Stimulated activated effector memory CD8-positive, alpha-beta T cell treated with anti-CD3 and anti-CD28 coated beads, Interleukin-12 subunit alpha, Interleukin-12 subunit beta, amount 100 ng/mL, for 72 hours (primary cell): ENCODE measurements around the gene FGL2.
"Not testable (repeated sequence)": the region's sequence is repeated elsewhere in the genome, so short reads cannot be mapped to it uniquely, and the experiment has no call there.

Source experiments
- ATAC-seq: fragments of 150-1000 bp; cut with Tn5 transposase; 2 replicates; pipeline ENCODE4 v1.10.0; 2021
- DNase-seq, 2 donors: peaks; one replicate each; pipeline ENCODE4 v3.0.0; 2021 to 2022; ENCODE audit warnings: low spot score in 2 of 2
- H3K27ac Mint-ChIP-seq: one replicate; pipeline ENCODE4 v1.8.0; 2022; ENCODE audit warnings: mild to moderate bottlenecking, mixed read lengths
- H3K36me3 Mint-ChIP-seq: one replicate; pipeline ENCODE4 v1.8.0; 2022; ENCODE audit warnings: mild to moderate bottlenecking, mixed read lengths
- H3K4me1 Mint-ChIP-seq: one replicate; pipeline ENCODE4 v1.8.0; 2022; ENCODE audit warnings: mixed read lengths
- H3K4me3 Mint-ChIP-seq: one replicate; pipeline ENCODE4 v1.8.0; 2022; ENCODE audit warnings: mild to moderate bottlenecking, mixed read lengths
- H3K9me3 Mint-ChIP-seq: one replicate; pipeline ENCODE4 v1.8.0; 2022; ENCODE audit warnings: mixed read lengths

FGL2 gene

DNA sequence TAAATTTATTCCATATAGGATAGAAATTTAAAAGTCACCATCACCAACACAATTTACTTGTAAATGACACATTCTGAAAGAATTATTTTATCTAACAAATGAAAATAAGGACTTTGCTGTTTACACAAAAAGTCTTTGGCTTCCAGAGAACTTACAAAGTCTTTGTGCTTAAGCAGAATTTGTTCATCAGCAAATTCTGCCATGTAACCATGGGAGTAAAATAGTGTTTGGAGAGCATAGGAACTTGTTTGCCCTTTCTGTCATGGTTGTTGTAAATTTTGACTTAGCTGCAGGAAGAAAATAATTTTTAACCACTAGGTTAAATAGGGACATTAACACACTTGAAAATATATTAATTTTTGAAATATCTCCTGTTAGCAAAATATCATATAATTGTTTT lies 15.2 kb downstream of the FGL2 start:
- ATAC-seq: no peak
- DNase-seq: no peak
- no peak overlapping the region for H3K27ac Mint-ChIP-seq
- no peaks in the 10 kb centered on the region for H3K4me1 Mint-ChIP-seq
- no peaks in the 10 kb centered on the region for H3K36me3 Mint-ChIP-seq
- no peak overlapping the region for H3K4me3 Mint-ChIP-seq
- no peaks in the 10 kb centered on the region for H3K9me3 Mint-ChIP-seq

DNA sequence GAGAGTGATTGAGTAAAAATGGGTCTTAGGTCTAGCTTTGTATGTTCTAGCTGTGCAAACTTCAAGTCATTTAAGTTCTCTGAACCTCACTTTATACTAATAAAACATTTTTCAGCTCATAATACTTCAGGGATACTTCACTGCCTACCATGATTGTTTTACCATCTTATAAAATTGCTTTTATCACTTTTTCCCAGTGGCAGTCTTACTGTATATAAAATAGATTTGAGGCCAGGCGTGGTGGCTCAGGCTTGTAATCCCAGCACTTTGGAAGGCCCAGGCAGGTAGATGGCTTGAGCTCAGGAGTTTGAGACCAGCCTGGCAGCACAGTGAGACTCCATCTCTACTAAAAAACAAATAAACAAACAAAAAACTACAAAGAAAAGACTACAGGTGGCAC lies 17.4 kb downstream of the FGL2 start:
- Mint-ChIP-seq H3K4me1 (no peaks in the 10 kb centered on the region), H3K9me3 (no peaks in the 10 kb centered on the region), H3K27ac (no peak overlapping the region), H3K36me3 (no peaks in the 10 kb centered on the region), H3K4me3 (no peak overlapping the region)
- no peak for ATAC-seq
- DNase-seq: no peak

DNA sequence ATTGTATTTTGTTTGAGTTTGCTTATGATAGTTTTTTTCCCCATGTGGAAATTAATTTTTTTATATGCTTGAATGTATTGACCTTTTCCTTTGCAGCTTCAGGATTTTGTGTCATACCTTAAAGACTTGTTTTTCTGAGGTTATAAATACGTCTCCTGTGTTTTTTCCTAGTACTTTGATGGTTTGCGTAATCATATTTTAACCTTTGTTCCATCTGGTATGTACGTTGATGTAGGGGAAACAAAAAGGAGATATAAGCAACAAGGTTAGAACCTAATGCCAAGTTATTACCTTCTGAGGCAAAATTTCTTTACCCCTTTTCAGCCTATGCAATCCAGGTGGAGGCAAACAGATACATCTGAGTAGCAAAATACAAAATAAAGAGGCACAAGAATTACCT lies 17.9 kb downstream of the FGL2 start:
- H3K9me3 Mint-ChIP-seq: no peaks in the 10 kb centered on the region
- DNase-seq: no peak
- no peaks in the 10 kb centered on the region for H3K4me1 Mint-ChIP-seq
- no peak overlapping the region for H3K27ac Mint-ChIP-seq
- H3K36me3 Mint-ChIP-seq: no peaks in the 10 kb centered on the region
- no peak for ATAC-seq
- no peak overlapping the region for H3K4me3 Mint-ChIP-seq

DNA sequence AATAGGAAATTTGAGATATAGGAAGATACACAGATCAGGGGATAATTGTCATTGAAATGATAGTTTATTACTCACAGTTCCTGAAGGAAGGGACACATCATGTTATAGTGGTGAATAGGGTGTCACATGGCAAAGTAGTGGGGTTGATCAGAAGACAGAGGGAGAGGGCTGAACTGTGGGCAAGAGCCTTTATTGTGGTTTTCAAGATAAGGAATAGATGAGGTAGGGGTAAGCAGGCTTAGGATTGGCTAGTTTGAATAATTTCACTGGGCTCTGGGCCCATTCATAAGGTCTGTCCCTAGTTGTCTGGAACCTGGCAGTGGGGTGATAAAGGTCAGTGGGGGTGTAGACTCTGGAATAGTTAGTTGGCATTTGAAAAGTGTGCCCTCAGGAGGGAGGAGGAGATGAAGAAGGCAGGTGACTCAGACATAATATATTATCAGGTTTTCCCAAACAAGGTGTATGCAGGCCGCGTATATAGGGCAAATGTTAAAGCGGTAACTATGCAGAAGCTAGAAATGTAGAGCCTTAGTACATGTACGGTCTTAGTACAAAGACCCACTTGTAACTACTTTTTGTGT lies 18.5 kb downstream of the FGL2 start:
- H3K36me3 Mint-ChIP-seq: no peaks in the 10 kb centered on the region
- ATAC-seq: no peak
- H3K4me3 Mint-ChIP-seq: no peak overlapping the region
- H3K4me1 Mint-ChIP-seq: no peaks in the 10 kb centered on the region
- H3K27ac Mint-ChIP-seq: no peak overlapping the region
- no peaks in the 10 kb centered on the region for H3K9me3 Mint-ChIP-seq
- DNase-seq: no peak

DNA sequence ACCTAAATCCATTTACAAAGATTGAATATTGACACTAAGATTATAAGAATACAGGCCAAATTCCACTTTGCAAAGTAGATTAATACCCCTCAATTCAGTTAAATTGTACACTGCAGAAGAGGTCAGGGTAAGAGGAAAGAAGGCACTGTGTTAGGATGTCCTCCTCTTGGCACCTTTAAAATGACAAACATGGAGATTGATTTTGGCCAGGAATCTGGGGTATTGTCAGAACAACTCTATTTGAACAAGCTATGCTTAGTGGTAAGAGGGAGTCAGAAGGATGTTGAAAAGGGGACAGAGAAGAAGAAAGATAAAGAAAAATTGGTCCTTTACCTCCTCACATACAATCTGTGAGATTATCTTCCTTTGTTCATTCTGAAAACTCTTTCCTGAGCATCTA lies 21.6 kb downstream of the FGL2 start:
- H3K4me3 Mint-ChIP-seq, H3K9me3 Mint-ChIP-seq, H3K36me3 Mint-ChIP-seq, ATAC-seq, H3K4me1 Mint-ChIP-seq, H3K27ac Mint-ChIP-seq, DNase-seq: not testable (repeated sequence)

DNA sequence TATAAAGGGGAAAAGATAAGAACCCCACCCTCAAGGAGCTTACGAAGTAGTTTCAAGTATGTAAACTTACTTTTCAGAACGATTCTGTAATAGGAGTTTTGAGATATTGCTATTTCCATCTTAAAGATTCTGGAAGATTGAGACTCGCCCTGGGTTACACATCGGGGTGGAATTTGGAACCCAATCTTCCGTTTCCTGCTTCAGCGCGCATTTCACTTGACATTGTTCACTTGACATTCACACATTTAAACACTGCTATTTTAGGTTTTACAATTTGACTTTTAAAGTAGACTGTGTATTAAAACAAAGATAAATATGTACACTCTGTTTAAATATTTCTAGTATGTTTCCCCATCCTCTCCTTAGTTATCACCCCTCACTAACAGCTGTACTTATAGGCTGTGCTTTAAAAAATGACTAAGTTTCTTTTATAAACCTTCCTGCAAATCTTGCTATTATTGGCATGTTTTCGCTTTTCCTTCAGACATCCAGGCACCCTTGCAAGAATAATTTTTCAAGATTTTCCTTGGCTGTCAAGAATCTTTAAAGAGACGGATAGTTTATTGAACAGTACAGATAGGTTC lies 22.2 kb downstream of the FGL2 start:
- DNase-seq, H3K36me3 Mint-ChIP-seq, ATAC-seq, H3K27ac Mint-ChIP-seq, H3K4me1 Mint-ChIP-seq, H3K9me3 Mint-ChIP-seq, H3K4me3 Mint-ChIP-seq: not testable (repeated sequence)

DNA sequence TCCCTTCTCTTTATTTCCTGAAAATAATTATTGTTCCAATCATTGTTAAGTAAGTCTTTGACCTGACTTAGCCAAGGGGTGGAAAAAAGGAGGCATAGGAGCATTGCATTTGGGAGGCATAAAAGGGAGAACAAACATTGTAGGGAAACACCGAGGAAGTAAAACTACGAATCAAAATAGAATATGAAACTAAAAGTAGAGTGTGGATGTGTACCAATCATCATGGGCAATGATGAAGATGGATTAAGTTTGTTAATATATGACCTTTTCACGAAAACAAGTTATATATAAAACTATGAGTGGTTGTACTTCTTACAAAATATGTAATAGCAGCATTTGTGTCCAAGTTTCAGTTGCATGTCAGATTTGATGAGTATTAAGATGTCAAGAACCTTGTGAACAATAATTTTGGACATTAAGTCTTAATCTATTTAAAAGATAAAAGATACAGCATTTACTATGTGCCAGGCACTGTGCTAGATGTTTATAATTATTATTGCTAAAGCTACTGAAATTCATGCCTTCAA lies 24.3 kb downstream of the FGL2 start:
- not testable (repeated sequence) for H3K4me1 Mint-ChIP-seq, H3K4me3 Mint-ChIP-seq, H3K27ac Mint-ChIP-seq, H3K9me3 Mint-ChIP-seq, ATAC-seq, DNase-seq, H3K36me3 Mint-ChIP-seq

DNA sequence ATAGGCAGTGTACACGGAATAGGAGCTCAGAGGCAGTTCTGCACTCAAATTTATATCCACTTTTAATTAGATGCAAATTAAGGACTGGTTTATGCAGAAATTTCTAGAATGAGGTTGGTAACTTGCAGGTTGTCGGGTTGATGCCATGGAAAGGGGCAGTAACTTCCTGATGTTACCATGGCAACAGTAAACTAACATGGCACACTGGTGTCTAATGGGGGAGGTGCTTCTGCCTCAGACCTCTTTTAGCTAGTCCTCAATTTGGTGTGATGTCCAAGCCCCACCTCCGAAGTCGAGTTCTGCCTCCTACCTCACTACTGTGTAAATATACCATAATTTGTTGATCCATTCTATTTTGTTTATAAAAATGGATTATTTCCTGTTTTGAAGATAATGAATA lies 25.2 kb downstream of the FGL2 start:
- H3K36me3 Mint-ChIP-seq, H3K27ac Mint-ChIP-seq, H3K4me1 Mint-ChIP-seq, H3K4me3 Mint-ChIP-seq, H3K9me3 Mint-ChIP-seq, ATAC-seq, DNase-seq: not testable (repeated sequence)

DNA sequence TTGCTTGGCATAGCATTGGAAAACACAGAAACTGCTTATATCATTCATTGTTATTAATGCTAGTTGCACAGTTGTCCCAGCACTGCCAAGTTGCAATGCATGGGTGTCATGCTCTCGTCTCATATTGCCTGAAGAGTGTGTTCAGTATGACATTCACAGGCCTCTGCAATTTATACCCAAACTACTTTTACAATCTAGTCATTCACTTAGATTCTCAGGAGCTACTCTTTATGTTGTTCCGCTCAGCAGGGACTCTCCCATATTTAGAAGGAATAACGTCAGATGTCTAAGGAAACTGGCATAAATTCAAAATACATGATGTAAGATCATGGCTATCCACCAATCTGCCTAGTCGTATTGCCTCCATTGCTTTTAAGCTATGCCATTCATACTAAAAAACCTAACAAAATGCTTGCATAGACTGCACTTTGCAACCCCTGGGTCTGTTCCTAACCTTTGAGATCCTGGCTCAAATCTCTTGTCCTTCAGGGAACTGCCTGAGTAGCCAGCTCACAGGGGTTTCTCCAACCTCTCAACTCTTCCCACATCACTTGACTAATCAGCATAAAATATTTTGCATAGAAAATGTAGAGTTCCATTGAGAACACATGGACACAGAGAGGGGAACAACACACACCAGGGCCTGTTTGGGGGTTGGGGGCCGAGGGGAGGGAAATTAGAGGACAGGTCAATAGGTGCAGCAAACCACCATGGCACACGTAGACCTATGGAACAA lies 27.0 kb downstream of the FGL2 start:
- ATAC-seq, DNase-seq, H3K4me1 Mint-ChIP-seq, H3K27ac Mint-ChIP-seq, H3K36me3 Mint-ChIP-seq, H3K9me3 Mint-ChIP-seq, H3K4me3 Mint-ChIP-seq: not testable (repeated sequence)

DNA sequence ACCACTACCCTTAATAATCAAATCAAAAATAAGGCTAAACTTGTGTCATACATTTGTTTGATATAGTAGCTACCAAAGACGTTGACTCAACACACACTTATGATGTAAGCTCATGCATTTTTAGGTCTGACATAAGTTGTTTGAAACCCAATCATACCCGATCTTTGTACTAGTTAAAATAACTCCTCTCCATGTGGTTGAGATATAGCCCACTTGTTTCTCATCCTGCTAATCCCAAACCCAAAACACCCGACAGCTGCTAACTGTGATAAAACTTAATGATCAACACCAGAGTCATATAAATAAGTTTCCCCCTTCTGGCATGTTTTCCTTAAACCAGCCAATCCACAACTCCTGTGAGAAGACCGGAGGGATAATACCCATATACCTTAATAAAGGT lies 28.5 kb downstream of the FGL2 start:
- DNase-seq, H3K4me1 Mint-ChIP-seq, ATAC-seq, H3K36me3 Mint-ChIP-seq, H3K27ac Mint-ChIP-seq, H3K4me3 Mint-ChIP-seq, H3K9me3 Mint-ChIP-seq: not testable (repeated sequence)

DNA sequence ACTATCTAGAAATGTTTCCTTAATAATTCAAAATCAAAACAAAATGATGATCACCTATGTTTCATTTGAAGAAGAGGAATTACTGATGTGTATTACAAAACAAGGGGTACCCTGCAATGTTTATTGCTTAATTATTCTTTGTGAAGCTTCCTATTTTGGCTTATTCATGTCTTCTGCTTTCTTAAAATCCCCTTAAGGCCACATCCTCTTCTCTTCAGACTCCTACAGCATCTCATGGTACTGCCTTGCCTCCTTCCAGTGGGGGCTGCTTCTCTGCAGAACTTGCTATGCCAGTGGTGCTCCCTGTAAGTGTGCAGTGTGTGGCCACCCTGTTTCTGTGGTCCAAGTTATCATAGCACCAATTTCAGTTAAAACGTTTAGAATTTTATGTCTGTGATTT lies 42.2 kb downstream of the FGL2 start:
- ATAC-seq (peak; percentile 60), DNase-seq (peak in 1 of 2 donors; percentile 55)
- Mint-ChIP-seq H3K9me3 (no peaks in the 10 kb centered on the region), H3K4me1 (peaks cover 21% of the 10 kb centered on the region), H3K4me3 (peak overlapping the region; percentile 43), H3K27ac (no peak overlapping the region), H3K36me3 (no peaks in the 10 kb centered on the region)

DNA sequence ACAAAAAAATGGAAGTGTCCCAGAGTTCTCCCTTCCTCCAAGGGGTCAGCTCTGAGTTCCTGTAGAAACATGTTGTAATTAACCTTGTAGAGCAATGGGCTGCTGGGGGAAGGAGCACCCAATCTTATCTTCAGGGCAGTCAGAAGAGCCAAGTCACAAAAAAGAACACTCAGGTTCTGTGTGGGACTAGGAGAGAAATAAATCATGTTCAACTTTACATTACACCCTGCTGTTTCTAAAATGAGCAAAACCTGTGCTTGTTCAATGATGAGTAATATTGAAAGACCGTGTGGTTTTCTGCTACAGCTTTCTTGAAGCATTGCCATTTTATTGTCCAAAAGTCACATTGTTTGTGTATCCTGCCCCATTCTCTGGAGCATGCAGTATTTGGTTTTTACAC lies 42.6 kb downstream of the FGL2 start:
- not testable (repeated sequence) for DNase-seq, H3K27ac Mint-ChIP-seq, H3K9me3 Mint-ChIP-seq, H3K36me3 Mint-ChIP-seq
- Mint-ChIP-seq H3K4me1 (peaks cover 21% of the 10 kb centered on the region), H3K4me3 (peak overlapping the region; percentile 43)
- ATAC-seq: peak; percentile 90

DNA sequence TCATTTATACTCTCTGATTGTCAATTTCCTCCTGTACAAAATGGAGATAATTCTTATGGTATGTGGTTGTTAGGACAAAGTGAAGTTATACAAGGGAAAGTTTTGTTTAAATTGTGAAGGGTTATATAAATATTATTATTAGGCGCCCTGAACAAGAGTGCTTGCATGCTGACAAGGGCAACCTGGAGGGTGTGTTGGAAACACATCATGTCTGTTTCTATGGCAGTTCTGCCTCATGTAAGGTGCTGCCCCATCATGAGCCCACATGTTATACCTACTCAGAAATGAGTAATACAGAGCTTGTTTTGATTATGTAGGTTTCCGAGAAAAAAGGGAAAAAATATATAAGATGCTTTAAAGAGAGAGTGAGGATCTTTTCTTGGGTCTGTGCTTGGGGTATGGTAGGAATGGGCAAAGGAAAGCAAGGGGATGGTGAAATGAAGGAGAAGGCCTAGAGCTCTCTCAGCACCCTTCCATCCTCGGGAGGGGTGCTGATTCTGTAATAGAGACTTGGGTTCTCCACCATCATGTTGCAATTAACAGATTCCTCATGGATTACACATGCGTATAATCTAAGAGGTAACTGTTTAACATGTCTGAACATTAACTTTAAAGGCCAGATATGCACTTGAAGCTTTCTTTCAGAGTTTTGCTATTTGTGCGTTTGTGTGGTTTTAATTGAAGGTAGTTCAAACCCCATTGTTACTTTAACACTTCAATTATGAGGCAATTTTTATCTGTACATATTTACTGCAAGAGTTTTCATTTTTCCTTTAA lies 43.8 kb downstream of the FGL2 start:
- not testable (repeated sequence) for DNase-seq
- peak; percentile 88 for ATAC-seq

DNA sequence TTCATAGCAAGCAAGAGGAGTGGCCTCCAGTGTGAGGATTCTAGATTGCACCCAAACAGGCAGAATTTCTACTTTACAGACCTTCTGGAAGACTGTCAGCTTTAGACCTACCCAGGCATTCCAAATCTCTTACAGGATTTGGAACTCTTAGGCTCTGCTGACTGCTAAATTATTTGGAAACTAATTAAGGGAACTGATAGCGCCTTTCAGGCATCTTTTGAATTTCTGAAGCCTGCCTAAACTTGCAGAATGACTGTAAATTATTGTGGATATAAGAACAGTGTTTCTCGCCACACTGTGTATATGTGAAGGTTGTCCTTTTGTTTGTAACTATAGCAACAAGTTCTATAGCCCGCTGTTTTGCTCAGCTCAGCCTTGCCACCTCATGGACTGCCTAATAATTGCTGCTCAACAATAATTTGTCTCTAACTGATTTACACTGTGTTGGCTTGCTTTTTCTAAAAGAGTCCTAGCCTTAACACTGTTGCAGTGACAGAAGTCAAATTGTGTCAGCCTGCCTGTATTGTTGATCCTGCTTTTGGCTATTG lies 44.6 kb downstream of the FGL2 start:
- ATAC-seq: peak; percentile 61
- peak overlapping the region; percentile 83 for H3K27ac Mint-ChIP-seq
- DNase-seq: not testable (repeated sequence)

More for the DNA sequence above, 43.8 kb downstream of the FGL2 start:
- H3K4me3 Mint-ChIP-seq, H3K9me3 Mint-ChIP-seq, H3K36me3 Mint-ChIP-seq: not testable (repeated sequence)
- Mint-ChIP-seq H3K4me1 (peaks cover 21% of the 10 kb centered on the region), H3K27ac (peak overlapping the region; percentile 83)

DNA sequence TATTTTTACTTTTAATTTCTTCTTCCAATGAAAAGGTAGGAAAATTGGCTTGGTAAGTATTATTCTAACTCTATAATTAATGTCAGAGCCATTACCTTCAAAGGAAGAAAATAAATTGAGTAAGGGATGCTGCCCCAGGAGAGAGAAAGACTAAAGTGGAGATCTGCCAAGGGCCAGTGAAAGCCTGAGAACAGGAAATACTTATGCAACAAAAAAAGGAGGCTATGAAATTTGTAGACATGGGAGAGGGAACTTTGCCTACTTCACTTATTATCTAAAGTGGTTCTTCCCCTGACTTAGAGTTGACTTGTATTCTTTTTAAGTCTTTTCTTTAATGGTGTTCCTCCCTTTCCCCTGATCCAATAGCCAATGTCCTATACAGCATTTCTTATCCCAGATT lies 47.4 kb downstream of the FGL2 start:
- ATAC-seq, H3K9me3 Mint-ChIP-seq, H3K36me3 Mint-ChIP-seq, DNase-seq, H3K27ac Mint-ChIP-seq, H3K4me3 Mint-ChIP-seq, H3K4me1 Mint-ChIP-seq: not testable (repeated sequence)

More for the DNA sequence above, 44.6 kb downstream of the FGL2 start:
- H3K9me3 Mint-ChIP-seq, H3K36me3 Mint-ChIP-seq, H3K4me3 Mint-ChIP-seq: not testable (repeated sequence)
- peaks cover 21% of the 10 kb centered on the region for H3K4me1 Mint-ChIP-seq
